DND-41 (cell line): ENCODE results near the gene L3MBTL4.

ENCODE experiments used
- EZH2 ChIP-seq: IDR thresholded peaks from 3 replicates; pipeline ENCODE4 v1.6.1; 2012; ENCODE audit warnings: borderline replicate concordance, low read depth, mild to moderate bottlenecking, moderate library complexity, low read length, inconsistent platforms; ENCODE audit not compliant: severe bottlenecking
- TF ChIP-seq, protein P1 (sequence below): IDR thresholded peaks from 2 replicates; pipeline ENCODE4 v1.5.1; 2012; ENCODE audit warnings: borderline replicate concordance, low read length, moderate library complexity, mild to moderate bottlenecking; ENCODE audit not compliant: poor library complexity, severe bottlenecking; ENCODE audit errors: extremely low read depth

DNA sequence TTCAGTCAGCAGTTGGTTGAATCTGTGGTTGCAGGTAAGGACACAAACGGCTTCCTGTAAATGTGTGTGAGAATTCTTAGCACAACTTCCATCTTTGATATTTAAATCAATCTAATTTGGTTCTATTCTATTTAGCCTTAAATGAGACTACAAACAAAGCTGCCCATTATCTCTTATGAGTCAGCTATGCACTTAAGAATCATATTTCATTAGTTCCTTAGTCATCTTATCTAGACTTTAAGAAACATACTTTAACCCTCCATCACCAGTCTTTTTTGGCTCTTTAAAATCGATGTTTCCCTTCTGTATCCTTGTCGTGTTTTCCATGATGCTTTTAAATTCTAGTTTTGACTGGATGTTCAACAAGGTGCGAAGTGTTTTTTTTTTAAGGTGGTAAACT is 405.0 kb downstream of the L3MBTL4 start:
- TF ChIP-seq, protein P1, sequence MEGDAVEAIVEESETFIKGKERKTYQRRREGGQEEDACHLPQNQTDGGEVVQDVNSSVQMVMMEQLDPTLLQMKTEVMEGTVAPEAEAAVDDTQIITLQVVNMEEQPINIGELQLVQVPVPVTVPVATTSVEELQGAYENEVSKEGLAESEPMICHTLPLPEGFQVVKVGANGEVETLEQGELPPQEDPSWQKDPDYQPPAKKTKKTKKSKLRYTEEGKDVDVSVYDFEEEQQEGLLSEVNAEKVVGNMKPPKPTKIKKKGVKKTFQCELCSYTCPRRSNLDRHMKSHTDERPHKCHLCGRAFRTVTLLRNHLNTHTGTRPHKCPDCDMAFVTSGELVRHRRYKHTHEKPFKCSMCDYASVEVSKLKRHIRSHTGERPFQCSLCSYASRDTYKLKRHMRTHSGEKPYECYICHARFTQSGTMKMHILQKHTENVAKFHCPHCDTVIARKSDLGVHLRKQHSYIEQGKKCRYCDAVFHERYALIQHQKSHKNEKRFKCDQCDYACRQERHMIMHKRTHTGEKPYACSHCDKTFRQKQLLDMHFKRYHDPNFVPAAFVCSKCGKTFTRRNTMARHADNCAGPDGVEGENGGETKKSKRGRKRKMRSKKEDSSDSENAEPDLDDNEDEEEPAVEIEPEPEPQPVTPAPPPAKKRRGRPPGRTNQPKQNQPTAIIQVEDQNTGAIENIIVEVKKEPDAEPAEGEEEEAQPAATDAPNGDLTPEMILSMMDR = no peak
- TF ChIP-seq EZH2 = no peak
